Right lobe of liver (tissue), 6 donors: ENCODE measurements around the gene MLIP. TPM values are rescaled to one million over a fixed set of nuclear protein-coding genes. Genes with fewer than 3 reads are reported as not detected.
A peak's percentile ranks its signal among the peaks of the same experiment; 100 is the strongest.

Source experiments
- ATAC-seq, 4 donors: fragments of 200-7000 bp; cut with Tn5 transposase; one replicate each; pipeline ENCODE4 v1.9.1; 2020; ENCODE audit warnings: mild to moderate bottlenecking in 4 of 4, moderate library complexity in 4 of 4
- DNase-seq, 3 donors: peaks; one replicate each; pipeline ENCODE4 v3.0.0-alpha.2; 2020
- H3K27ac ChIP-seq, 3 donors: fragments of 200-600 bp; one replicate each; pipeline ENCODE4 v1.8.0; 2022
- H3K27me3 ChIP-seq, 2 donors: fragments of 200-600 bp; one replicate each; pipeline ENCODE4 v1.8.0; 2022
- H3K36me3 ChIP-seq, 4 donors: fragments of 200-600 bp; sonication (generic) in 1 of 4; one replicate each; pipeline versions ENCODE4 v1.5.1 to v1.8.0; 2017 to 2022; ENCODE audit warnings: control low read depth in 1 of 4
- H3K4me1 ChIP-seq, 4 donors: fragments of 200-600 bp; sonication (generic) in 1 of 4; one replicate each; pipeline versions ENCODE4 v1.5.1 to v1.8.0; 2017 to 2022; ENCODE audit warnings: control low read depth in 1 of 4
- H3K4me3 ChIP-seq, 3 donors: fragments of 200-600 bp; one replicate each; pipeline ENCODE4 v1.8.0; 2022
- H3K9me3 ChIP-seq, 4 donors: fragments of 200-600 bp; sonication (generic) in 1 of 4; one replicate each; pipeline versions ENCODE4 v1.5.1 to v1.8.0; 2017 to 2022; ENCODE audit warnings: control low read depth in 1 of 4
- POLR2A ChIP-seq: fragments of 450-650 bp; IDR thresholded peaks from one replicate; pipeline ENCODE4 v1.6.1; 2017; ENCODE audit warnings: antibody characterized with exemption, mild to moderate bottlenecking
- WGBS: methylation state at CpG from one replicate; pipeline ENCODE4 v1.1.6; 2018; ENCODE audit warnings: low coverage, low lambda C conversion rate; ENCODE audit not compliant: insufficient coverage; ENCODE audit errors: missing lambda C conversion rate; 5-methylcytosine and 5-hydroxymethylcytosine counted together
- intact Hi-C, 2 donors: fragments of 100-400 bp; cut with DNase I; formaldehyde crosslinking; loops; one replicate each; pipeline versions ENCODE4 v1.11.2 to v1.14.1; 2022
- total RNA-seq, 6 experiments: library from RNA; depleted of rRNA in 2 of 6; stranded (reverse); fragments of >200 nt in 2 of 6; fragmentation: NEBNext Ultra II Directional in 3 of 6; extraction: Animal tissue kit (Norgen Biotek cat#: 25700) in 3 of 6; gene quantifications; one replicate each; pipeline versions ENCODE4 v1.1.0 to v1.2.4, GENCODE V29; 2016 to 2023
- TF ChIP-seq, protein P1 (sequence below), 4 donors: fragments of 200-600 bp in 3 of 4; fragments of 450-650 bp in 1 of 4; IDR thresholded peaks; one replicate each; pipeline versions ENCODE4 v1.5.1 to v1.8.0; 2016 to 2022; ENCODE audit warnings: antibody characterized with exemption in 4 of 4, mild to moderate bottlenecking in 2 of 4
- donor health status: DM: no; HTN: yes; CAD: no.
- donor health status: DM: no; HTN: no; CAD: no.
- donor health status: DM: no; HTN: no; CAD: no.
- donor health status: DM: no; HTN: yes; CAD: no.
- donor health status: DM: no; HTN: yes; CAD: no.

The MLIP gene
- total RNA-seq, 6 experiments from 2014 or later: 20.2 to 64.6 (median 24.4) TPM

- Histone ChIP-seq H3K36me3 (no peaks in the 10 kb centered on the region), H3K4me1 (no peaks in the 10 kb centered on the region), H3K9me3 (no peaks in the 10 kb centered on the region), H3K27ac (no peak overlapping the region), H3K27me3 (no peaks in the 10 kb centered on the region), H3K4me3 (no peak overlapping the region)
- WGBS: 79% methylated on average over 1 of the region's 1 CpG
- no peak for TF ChIP-seq POLR2A
- TF ChIP-seq, protein P1, sequence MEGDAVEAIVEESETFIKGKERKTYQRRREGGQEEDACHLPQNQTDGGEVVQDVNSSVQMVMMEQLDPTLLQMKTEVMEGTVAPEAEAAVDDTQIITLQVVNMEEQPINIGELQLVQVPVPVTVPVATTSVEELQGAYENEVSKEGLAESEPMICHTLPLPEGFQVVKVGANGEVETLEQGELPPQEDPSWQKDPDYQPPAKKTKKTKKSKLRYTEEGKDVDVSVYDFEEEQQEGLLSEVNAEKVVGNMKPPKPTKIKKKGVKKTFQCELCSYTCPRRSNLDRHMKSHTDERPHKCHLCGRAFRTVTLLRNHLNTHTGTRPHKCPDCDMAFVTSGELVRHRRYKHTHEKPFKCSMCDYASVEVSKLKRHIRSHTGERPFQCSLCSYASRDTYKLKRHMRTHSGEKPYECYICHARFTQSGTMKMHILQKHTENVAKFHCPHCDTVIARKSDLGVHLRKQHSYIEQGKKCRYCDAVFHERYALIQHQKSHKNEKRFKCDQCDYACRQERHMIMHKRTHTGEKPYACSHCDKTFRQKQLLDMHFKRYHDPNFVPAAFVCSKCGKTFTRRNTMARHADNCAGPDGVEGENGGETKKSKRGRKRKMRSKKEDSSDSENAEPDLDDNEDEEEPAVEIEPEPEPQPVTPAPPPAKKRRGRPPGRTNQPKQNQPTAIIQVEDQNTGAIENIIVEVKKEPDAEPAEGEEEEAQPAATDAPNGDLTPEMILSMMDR (IDR thresholded peaks at IDR 0.05): no peak
- ATAC-seq (no peak), DNase-seq (no peak)
- intact Hi-C loops: no loop called here
Measured at GRCh38 chr6:54102238-54102637, 9.0 kb upstream of the MLIP start.

- Histone ChIP-seq H3K9me3 (no peaks in the 10 kb centered on the region), H3K4me1 (no peaks in the 10 kb centered on the region), H3K27me3 (no peaks in the 10 kb centered on the region), H3K36me3 (no peaks in the 10 kb centered on the region), H3K27ac (no peak overlapping the region), H3K4me3 (no peak overlapping the region)
- TF ChIP-seq POLR2A: no peak
- TF ChIP-seq, protein P1 (IDR thresholded peaks at IDR 0.05): no peak
- DNase-seq (no peak), ATAC-seq (peak in 2 of 4 donors; percentile 23 to 44)
- intact Hi-C loops: no loop called here
- WGBS: 50% methylated on average over 3 of the region's 3 CpGs
Measured at GRCh38 chr6:54103497-54103896, 7.7 kb upstream of the MLIP start.

- intact Hi-C loops: no loop called here
- no peak for ATAC-seq
- TF ChIP-seq POLR2A: no peak
- TF ChIP-seq, protein P1 (IDR thresholded peaks at IDR 0.05): no peak
- Histone ChIP-seq H3K27me3 (no peaks in the 10 kb centered on the region), H3K4me3 (no peak overlapping the region), H3K4me1 (no peaks in the 10 kb centered on the region), H3K36me3 (no peaks in the 10 kb centered on the region), H3K27ac (no peak overlapping the region), H3K9me3 (no peaks in the 10 kb centered on the region)
- DNase-seq: no peak
Measured at GRCh38 chr6:54106727-54107126, 4.5 kb upstream of the MLIP start.

DNA sequence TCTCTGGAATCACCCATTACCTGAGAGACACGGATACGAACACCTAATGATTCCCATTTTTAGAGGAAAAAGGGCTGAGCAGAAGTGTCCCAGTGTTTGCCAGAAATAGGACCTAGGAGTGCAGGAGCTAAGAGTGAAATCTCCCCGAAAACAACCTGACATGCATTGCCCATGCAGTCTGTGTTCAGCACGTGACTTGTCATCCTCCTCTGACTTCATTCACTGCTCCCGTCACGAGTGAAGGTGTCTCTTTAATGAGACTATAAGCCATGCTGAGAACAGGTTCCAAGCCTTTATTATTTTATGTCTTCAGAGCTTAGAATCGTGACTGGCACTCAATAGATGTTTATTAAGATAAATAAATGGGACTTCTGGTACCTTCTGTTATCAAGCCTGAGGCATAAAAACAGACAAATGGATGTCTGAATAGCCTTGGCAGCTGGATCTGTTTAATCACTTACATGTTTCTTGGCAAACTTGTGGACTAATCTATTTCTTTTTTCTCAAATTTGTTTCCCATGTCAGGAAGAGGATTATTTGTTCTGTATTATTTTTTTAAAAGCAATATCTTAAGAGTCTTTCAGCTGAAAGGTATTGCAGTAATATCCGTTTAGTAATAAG lies 3.7 kb upstream of the MLIP start:
- no peak for TF ChIP-seq POLR2A
- TF ChIP-seq, protein P1 (IDR thresholded peaks at IDR 0.05): no peak
- H3K9me3 ChIP-seq: no peaks in the 10 kb centered on the region
- H3K36me3 ChIP-seq: no peaks in the 10 kb centered on the region
- intact Hi-C loops: no loop called here
- DNase-seq (no peak), ATAC-seq (peak in 2 of 4 donors; percentile 23 to 34)
- 66% methylated on average over 8 of the region's 8 CpGs for WGBS
- no peak overlapping the region for H3K27ac ChIP-seq
- no peaks in the 10 kb centered on the region for H3K27me3 ChIP-seq
- H3K4me1 ChIP-seq: no peaks in the 10 kb centered on the region
- no peak overlapping the region for H3K4me3 ChIP-seq

DNA sequence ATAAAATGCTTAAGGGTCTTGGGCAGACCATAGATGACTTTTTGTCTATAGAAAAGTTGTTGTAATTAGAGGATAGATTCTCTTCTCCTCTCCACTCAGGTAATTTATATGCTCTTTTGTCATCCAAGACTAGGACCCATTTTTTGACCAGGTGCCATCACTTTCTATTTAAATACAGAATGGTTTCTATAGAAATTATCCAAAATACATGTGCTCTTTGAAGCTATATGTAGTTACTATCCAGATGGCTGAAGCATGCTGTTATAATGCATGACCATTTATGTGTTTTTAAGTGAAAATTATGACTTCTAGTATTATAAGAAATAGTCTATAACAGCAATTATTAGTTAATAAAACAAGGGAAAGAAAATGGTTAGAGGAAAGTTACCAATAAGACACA lies 3.0 kb upstream of the MLIP start:
- Histone ChIP-seq H3K4me3 (no peak overlapping the region), H3K27ac (no peak overlapping the region), H3K27me3 (no peaks in the 10 kb centered on the region), H3K9me3 (no peaks in the 10 kb centered on the region), H3K4me1 (no peaks in the 10 kb centered on the region), H3K36me3 (no peaks in the 10 kb centered on the region)
- TF ChIP-seq, protein P1 (IDR thresholded peaks at IDR 0.05): no peak
- TF ChIP-seq POLR2A: no peak
- no peak for ATAC-seq
- DNase-seq: no peak
- intact Hi-C loops: no loop called here
